ENCODE measurements around the gene UBXN11.

The UBXN11 gene

GRCh38 chr1:26344147-26344920 lies 37.9 kb upstream of the UBXN11 start:
- no peak for TF ChIP-seq CTCF (IDR thresholded peaks at IDR 0.05)

- TF ChIP-seq CTCF (IDR thresholded peaks at IDR 0.05) = no peak
Observed at GRCh38 chr1:26340047-26340481, 33.6 kb upstream of the UBXN11 start.

- no peak for TF ChIP-seq CTCF (IDR thresholded peaks at IDR 0.05)
Observed at GRCh38 chr1:26338670-26339069, 32.2 kb upstream of the UBXN11 start.

- TF ChIP-seq CTCF (IDR thresholded peaks at IDR 0.05) = no peak
Observed at GRCh38 chr1:26337625-26338024, 31.2 kb upstream of the UBXN11 start.

GRCh38 chr1:26337206-26337535 lies 30.7 kb upstream of the UBXN11 start:
- no peak for TF ChIP-seq CTCF (IDR thresholded peaks at IDR 0.05)

GRCh38 chr1:26336477-26337205 lies 30.2 kb upstream of the UBXN11 start:
- no peak for TF ChIP-seq CTCF (IDR thresholded peaks at IDR 0.05)

GRCh38 chr1:26335774-26336476 lies 29.5 kb upstream of the UBXN11 start:
- no peak for TF ChIP-seq CTCF (IDR thresholded peaks at IDR 0.05)
